Measurements from ENCODE around the gene FCHO1. TPM values are rescaled to one million over a fixed set of nuclear protein-coding genes. Genes with fewer than 3 reads are reported as not detected.
"Not testable (repeated sequence)": the region's sequence is repeated elsewhere in the genome, so short reads cannot be mapped to it uniquely, and the experiment has no call there.

The FCHO1 gene
- total RNA-seq, 1 donor from 2014 or later: 15.5 TPM

- H2AFZ ChIP-seq (replicated peaks): no peak overlapping the region
- H4K20me1 ChIP-seq (ENCODE audit: low read depth): no peaks in the 10 kb centered on the region
- H3K79me2 ChIP-seq (ENCODE audit: low read depth): no peaks in the 10 kb centered on the region
- TF ChIP-seq, protein P1, sequence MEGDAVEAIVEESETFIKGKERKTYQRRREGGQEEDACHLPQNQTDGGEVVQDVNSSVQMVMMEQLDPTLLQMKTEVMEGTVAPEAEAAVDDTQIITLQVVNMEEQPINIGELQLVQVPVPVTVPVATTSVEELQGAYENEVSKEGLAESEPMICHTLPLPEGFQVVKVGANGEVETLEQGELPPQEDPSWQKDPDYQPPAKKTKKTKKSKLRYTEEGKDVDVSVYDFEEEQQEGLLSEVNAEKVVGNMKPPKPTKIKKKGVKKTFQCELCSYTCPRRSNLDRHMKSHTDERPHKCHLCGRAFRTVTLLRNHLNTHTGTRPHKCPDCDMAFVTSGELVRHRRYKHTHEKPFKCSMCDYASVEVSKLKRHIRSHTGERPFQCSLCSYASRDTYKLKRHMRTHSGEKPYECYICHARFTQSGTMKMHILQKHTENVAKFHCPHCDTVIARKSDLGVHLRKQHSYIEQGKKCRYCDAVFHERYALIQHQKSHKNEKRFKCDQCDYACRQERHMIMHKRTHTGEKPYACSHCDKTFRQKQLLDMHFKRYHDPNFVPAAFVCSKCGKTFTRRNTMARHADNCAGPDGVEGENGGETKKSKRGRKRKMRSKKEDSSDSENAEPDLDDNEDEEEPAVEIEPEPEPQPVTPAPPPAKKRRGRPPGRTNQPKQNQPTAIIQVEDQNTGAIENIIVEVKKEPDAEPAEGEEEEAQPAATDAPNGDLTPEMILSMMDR (IDR thresholded peaks at IDR 0.05): no peak
- no peak for TF ChIP-seq EZH2 (IDR thresholded peaks at IDR 0.05)
- no peak for TF ChIP-seq EZH2phosphoT487 (IDR thresholded peaks at IDR 0.05)
- Mint-ChIP-seq H3K27me3 (ENCODE audit: insufficient read depth, low read depth) (peaks cover 33% of the 10 kb centered on the region), H3K27ac (no peak overlapping the region), H3K36me3 (no peaks in the 10 kb centered on the region), H3K4me1 (peaks cover 4% of the 10 kb centered on the region), H3K4me3 (no peak overlapping the region), H3K9me3 (no peaks in the 10 kb centered on the region)
- H3K27ac ChIP-seq: no peak overlapping the region
- no peak overlapping the region for H3K4me2 ChIP-seq
- peaks cover 48% of the 10 kb centered on the region for H3K27me3 ChIP-seq
- DNase-seq (ENCODE audit: low spot score): peak; percentile 1
- no peaks in the 10 kb centered on the region for H3K36me3 ChIP-seq
- no peaks in the 10 kb centered on the region for H3K4me1 ChIP-seq
- H3F3A ChIP-seq (ENCODE audit: low read depth): no peaks in the 10 kb centered on the region
- H3K9me3 ChIP-seq (ENCODE audit: low read depth): no peaks in the 10 kb centered on the region
- H3K9ac ChIP-seq: no peak overlapping the region
- H3K4me3 ChIP-seq: no peak overlapping the region
Observed at GRCh38 chr19:17797424-17798201, 46.3 kb downstream of the FCHO1 start.

GRCh38 chr19:17798599-17798998 lies 47.3 kb downstream of the FCHO1 start:
- not testable (repeated sequence) for H3K9me3 ChIP-seq (ENCODE audit: low read depth); H3K4me1 Mint-ChIP-seq; H3K27ac ChIP-seq; H3K79me2 ChIP-seq (ENCODE audit: low read depth); H4K20me1 ChIP-seq (ENCODE audit: low read depth); H2AFZ ChIP-seq (replicated peaks); H3K36me3 ChIP-seq; H3F3A ChIP-seq (ENCODE audit: low read depth); H3K4me1 ChIP-seq; H3K27ac Mint-ChIP-seq; H3K9me3 Mint-ChIP-seq; H3K9ac ChIP-seq; H3K36me3 Mint-ChIP-seq; H3K4me3 ChIP-seq; H3K4me3 Mint-ChIP-seq; DNase-seq (ENCODE audit: low spot score); H3K4me2 ChIP-seq
- H3K27me3 Mint-ChIP-seq (ENCODE audit: insufficient read depth, low read depth): peaks cover 33% of the 10 kb centered on the region
- peaks cover 43% of the 10 kb centered on the region for H3K27me3 ChIP-seq

- Histone ChIP-seq H3K27me3 (peaks cover 8% of the 10 kb centered on the region), H3K4me3 (no peak overlapping the region), H3K4me2 (no peak overlapping the region), H3K36me3 (no peaks in the 10 kb centered on the region), H3K27ac (no peak overlapping the region), H3K9me3 (ENCODE audit: low read depth) (no peaks in the 10 kb centered on the region), H3K4me1 (no peaks in the 10 kb centered on the region), H3F3A (ENCODE audit: low read depth) (no peaks in the 10 kb centered on the region), H3K9ac (no peak overlapping the region), H4K20me1 (ENCODE audit: low read depth) (no peaks in the 10 kb centered on the region), H3K79me2 (ENCODE audit: low read depth) (no peaks in the 10 kb centered on the region), H2AFZ (replicated peaks) (no peak overlapping the region)
- Mint-ChIP-seq H3K36me3 (no peaks in the 10 kb centered on the region), H3K4me1 (no peaks in the 10 kb centered on the region), H3K9me3 (no peaks in the 10 kb centered on the region), H3K4me3 (no peak overlapping the region), H3K27me3 (ENCODE audit: insufficient read depth, low read depth) (peaks cover 12% of the 10 kb centered on the region), H3K27ac (no peak overlapping the region)
- TF ChIP-seq EZH2 (IDR thresholded peaks at IDR 0.05) (no peak), EZH2phosphoT487 (IDR thresholded peaks at IDR 0.05) (no peak)
- TF ChIP-seq, protein P1 (IDR thresholded peaks at IDR 0.05): no peak
- DNase-seq (ENCODE audit: low spot score): peak; percentile 0
Observed at GRCh38 chr19:17802137-17802858, 51.0 kb downstream of the FCHO1 start.

All from neural progenitor cell (in vitro differentiated cells).